ENCODE results near the gene NFE2L2.
"Not testable (repeated sequence)": the region's sequence is repeated elsewhere in the genome, so short reads cannot be mapped to it uniquely, and the experiment has no call there.

The NFE2L2 gene

GRCh38 chr2:177232098-177232704, 32.3 kb downstream of the NFE2L2 start:
- DNase-seq, result no peak

DNA sequence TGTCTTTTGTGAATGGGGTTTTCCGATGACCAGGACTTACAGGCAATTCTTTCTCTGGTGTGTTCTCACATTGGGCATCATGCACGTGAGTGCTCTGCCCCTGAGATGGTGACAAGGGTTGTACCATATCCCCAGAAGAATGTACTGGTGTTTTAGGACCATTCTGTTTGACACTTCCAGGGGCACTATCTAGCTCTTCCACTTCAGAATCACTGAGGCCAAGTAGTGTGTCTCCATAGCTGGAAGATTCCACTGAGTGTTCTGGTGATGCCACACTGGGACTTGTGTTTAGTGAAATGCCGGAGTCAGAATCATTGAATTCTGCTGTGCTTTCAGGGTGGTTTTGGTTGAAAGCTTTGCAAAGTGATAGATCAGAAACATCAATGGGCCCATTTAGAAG, 33.3 kb downstream of the NFE2L2 start:
- DNase-seq, result no peak

DNA sequence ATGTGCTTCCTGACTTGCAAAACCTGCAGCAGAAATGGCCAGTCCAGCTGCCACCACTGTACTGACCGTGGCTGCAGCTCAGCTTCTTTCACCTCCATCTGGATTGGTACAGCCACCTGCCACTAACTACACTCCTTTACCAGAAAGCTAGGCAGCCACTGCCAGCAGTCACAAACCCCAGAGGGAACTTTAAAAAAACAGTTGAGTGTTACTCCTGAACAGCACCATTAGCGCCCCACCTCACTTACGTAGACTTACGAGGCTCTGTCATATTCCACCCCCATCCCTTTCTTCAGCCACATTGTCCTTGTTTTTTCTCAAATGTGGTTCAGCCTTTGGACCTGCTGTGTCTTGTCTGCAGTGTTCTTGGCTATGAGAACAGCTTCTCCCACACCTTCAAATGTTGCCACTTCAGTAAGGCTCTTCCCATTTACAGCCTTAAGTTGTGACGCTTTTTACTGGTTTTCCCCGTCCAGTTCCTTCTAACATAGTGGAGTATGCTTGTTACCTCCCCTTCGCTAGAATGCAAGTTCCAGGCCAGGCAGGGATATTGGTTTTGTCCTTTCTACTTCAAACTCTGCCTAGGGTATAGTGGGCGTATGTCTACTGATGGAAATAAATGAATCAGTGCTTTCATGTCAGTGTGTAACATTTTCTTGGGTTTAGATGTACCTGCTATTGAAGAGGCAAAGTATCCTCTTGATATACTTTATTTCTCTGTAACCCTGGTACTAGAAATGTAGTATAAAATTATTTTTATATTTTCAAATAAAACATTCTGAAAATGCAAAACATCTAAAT, 34.9 kb downstream of the NFE2L2 start:
- no peak for DNase-seq

DNA sequence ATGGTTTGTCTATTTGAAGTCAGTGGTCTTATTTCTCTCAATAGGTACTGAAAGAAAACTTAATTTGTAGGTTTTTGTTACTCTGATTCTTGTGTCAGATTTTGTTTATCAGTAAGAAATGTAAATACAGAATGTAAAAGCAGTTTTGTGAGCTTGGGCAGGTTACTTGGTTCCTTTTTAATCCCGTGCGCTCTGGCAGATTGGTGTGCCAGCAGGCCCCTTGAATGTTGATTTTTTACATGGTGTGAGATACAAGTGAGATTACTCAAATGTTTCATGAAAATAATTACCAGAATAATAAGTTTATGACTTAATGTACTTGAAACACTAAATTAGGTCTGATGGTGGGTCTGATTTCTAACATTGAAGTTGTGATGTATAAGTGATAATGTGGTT, 38.6 kb downstream of the NFE2L2 start:
- DNase-seq, result no peak

- not testable (repeated sequence) for DNase-seq
These were observed 41.1 kb downstream of the NFE2L2 start for GRCh38 chr2:177223436-177223835.

GRCh38 chr2:177221970-177222369, 42.6 kb downstream of the NFE2L2 start:
- DNase-seq, result no peak

GRCh38 chr2:177221534-177221933, 43.0 kb downstream of the NFE2L2 start:
- DNase-seq, result no peak

DNA sequence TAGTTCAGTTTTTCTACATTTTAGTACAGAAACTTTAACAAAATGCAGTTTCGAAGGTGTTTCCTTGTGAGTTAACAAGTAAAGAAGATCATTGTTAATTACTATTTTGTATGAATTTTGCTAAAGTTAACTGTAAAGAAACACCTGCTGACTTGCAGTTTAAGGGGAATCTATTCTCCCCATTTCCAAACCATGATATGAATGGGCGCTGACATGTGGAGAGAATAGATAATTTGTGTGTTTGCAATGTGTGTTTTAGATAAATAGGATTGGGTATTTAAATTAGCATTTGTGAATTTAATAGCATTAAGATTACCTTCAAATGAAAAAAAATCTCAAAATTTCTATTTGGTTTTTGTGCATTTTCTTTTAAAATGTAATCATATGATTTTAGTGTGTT, 44.7 kb downstream of the NFE2L2 start:
- DNase-seq, result not testable (repeated sequence)

GRCh38 chr2:177217247-177217843, 47.2 kb downstream of the NFE2L2 start:
- DNase-seq, result no peak

GRCh38 chr2:177212891-177213856, 51.4 kb downstream of the NFE2L2 start:
- DNase-seq, result peak; percentile 93

DNA sequence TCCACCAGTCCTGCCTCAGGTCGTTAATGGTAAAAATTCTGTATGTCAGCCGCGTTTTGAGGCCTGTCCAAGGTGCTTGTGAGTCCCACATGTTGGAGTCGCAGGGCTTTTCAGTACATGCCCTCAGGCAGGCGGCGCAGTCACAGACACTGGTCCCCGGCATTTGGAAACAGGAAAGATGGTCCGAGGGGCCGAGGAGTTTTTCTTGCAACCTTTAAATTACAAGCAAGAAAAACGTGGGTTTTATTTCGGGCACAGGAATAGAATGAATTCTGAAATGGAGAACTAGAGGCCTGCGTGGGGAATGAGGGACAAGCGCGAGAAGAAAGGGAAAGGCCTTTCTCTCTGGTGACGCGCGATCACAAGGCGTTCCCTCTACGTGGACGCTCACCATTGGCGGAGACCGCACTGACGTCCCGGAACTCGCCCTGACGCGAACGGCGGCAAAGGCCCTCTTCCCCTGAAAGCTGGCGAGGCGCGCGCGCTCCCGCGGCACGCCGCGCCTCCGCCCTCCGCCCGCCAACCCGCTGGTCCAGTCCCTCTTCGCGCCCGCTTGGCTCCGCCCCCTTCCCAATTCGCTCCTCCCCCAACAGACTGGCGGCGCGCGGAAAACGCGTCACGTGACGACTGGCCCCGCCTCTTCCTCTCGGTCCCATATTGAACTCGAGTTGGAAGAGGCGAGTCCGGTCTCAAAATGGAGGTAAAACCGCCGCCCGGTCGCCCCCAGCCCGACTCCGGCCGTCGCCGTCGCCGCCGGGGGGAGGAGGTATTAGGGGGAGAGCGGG, 52.2 kb downstream of the NFE2L2 start, which contains the start of gene HNRNPA3:
HNRNPA3 (plus strand) TSS at position 689 of the 785 bp plus-strand sequence; CDS start at position 695, 6 bp downstream.
- DNase-seq, result peak; percentile 100

DNA sequence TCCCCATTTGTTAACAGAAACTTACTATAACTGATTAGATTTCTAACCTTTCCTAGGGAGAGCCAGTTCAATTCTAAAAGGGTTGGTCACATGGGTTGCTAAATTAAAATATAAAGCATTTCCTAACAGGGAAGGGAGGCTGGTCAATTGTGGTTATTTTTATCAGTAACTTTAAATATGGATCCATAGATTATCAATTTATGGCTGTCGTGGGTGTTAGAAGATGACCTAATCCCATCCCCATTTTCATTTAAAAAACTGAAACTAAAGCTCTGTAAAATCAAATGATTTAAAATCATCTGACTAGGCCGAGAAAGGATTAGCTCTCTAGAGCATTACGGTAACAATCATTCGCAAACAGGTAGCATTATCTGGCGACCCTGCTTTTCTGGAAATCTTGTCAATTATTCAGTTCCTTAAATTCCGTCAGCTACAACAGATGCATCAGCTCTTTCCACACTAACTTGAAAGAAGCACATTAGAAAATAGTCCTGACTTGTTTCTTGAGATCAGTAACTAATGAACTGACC, 52.9 kb downstream of the NFE2L2 start:
- no peak for DNase-seq

DNA sequence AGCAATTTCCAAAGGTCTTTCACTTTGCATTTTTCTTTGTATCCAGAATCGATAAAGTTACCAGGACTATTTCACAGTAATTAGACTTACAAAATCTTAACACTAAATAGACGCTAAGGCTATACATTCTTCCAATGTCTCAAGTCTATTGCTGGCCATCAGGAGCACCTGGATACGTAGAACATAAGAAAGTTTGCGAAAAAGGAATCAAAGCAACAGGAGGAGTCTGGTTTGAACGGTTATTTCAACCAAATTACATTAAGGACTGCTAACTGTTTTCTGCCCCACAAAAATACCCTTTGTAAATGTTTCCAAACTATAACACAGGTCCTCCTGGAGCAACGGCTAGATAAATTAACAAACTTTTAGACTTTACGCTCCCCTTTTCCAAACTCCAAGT, 53.4 kb downstream of the NFE2L2 start:
- DNase-seq, result no peak

- no peak for DNase-seq
These were observed 57.4 kb downstream of the NFE2L2 start for GRCh38 chr2:177207101-177207500.

DNA sequence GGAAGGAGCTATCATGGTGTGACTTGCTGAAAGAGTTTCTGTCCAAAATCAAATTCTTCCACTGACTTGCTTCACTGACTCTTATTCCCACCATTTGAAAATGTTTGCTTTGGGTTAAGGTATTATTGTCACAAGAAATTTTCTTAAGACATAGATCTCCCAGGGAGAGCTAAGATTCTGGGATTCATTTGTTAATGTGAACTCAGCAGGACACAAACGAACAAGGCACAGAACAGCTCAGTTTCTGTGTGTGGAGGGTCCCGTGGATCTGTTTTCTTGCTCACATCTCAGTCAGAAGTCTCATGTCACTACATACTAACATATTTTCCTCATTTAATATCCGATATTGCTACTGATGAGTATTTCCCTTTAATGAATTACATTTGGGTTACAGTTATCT, 60.1 kb downstream of the NFE2L2 start:
- DNase-seq, result no peak

GRCh38 chr2:177201919-177202346, 62.6 kb downstream of the NFE2L2 start:
- DNase-seq, result peak; percentile 79

- not testable (repeated sequence) for DNase-seq
These were observed 64.1 kb downstream of the NFE2L2 start for GRCh38 chr2:177200419-177200818.

DNA sequence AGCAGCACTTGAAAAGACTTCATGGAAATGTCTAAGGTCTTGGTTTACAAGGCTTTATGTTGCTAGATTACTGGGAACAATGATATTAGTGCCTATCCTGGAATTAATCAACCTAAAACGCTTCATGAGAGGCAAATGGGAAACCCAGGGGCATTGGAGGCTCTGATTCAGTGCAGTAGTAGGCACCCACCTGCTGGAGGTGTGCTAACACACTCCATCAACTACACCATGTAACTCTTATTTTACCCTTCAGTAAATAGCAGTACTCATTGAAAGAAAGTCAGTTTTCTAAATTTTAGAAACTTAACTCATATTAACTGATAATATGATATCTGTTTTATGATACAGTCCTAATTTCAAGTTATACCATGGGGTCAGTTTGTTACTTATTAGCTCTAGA, 69.3 kb downstream of the NFE2L2 start:
- DNase-seq, result no peak

GRCh38 chr2:177193240-177193639, 71.3 kb downstream of the NFE2L2 start:
- DNase-seq, result no peak

GRCh38 chr2:177192788-177193187, 71.7 kb downstream of the NFE2L2 start:
- DNase-seq, result no peak

DNA sequence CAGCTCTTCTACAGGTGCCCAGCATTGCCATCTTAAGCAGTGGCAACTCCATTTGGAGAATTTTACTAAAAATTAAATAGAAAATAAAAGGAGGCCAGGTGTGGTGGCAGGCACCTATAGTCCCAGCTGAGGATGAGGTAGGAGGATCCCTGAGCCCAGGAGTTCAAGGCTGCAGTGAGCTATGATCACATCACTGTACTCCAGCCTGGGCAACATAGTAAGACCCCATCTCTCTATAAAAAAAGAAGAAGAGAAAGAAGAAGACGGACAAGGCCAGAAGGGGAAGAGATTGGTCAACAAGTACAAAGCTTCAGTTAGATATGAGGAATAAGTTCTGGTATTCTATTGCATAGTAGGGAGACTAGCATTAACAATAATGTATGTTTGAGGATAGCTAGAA, 73.6 kb downstream of the NFE2L2 start:
- no peak for DNase-seq

All from NCI-H2227 treated with DMSO at 0.1 percent for 48 hours (cell line).